ENCODE results near the gene WASF3.

DNA sequence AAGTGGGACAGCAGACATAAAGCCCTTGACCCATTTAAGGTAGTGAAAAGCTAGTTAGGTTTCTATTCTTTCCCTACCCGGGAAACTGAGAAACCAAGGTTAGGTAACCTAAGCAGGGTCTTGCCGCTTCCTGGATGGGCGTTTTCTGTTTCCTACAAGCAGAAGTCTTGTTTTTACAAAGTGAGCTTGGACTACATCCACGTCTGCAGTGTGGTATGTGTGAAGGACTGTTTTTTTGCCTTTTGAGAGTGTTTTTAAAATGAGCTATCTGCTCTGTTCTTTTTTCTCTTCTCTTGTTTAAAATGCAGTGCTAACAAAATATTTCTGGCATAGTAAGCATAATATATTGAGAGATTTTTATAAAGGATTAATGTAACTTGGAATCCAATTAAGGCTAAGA lies 153.7 kb downstream of the WASF3 start:
- TF ChIP-seq, protein P1, sequence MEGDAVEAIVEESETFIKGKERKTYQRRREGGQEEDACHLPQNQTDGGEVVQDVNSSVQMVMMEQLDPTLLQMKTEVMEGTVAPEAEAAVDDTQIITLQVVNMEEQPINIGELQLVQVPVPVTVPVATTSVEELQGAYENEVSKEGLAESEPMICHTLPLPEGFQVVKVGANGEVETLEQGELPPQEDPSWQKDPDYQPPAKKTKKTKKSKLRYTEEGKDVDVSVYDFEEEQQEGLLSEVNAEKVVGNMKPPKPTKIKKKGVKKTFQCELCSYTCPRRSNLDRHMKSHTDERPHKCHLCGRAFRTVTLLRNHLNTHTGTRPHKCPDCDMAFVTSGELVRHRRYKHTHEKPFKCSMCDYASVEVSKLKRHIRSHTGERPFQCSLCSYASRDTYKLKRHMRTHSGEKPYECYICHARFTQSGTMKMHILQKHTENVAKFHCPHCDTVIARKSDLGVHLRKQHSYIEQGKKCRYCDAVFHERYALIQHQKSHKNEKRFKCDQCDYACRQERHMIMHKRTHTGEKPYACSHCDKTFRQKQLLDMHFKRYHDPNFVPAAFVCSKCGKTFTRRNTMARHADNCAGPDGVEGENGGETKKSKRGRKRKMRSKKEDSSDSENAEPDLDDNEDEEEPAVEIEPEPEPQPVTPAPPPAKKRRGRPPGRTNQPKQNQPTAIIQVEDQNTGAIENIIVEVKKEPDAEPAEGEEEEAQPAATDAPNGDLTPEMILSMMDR (conservative IDR thresholded peaks at IDR 0.05), result no peak
- no peak for TF ChIP-seq EZH2 (IDR thresholded peaks at IDR 0.05; ENCODE audit: low read depth)
